MCF 10A (cell line): ENCODE data around the gene CENPX. TPM values are rescaled to one million over a fixed set of nuclear protein-coding genes. Genes with fewer than 3 reads are reported as not detected.

ENCODE experiments used
- BruUV-seq: library from RNA; stranded (reverse); fragments of 400-500 nt; replicated peaks from 2 replicates; lab custom pipeline; 2021; lab: Mats Ljungman, UMichigan
- CTCF ChIA-PET: fragments of 300-600 bp; sonication (Branson Sonifier 250); formaldehyde crosslinking; extraction: SDS; loops from one replicate; lab custom pipeline; 2021; ENCODE audit warnings: antibody characterized with exemption, inconsistent platforms; lab: Yijun Ruan, JAX
- POLR2A ChIA-PET: fragments of 300-600, 350-650 bp; sonication (Branson Sonifier 250); formaldehyde crosslinking; extraction: SDS; loops from one replicate; lab custom pipeline; 2020; ENCODE audit warnings: antibody characterized with exemption, inconsistent platforms; lab: Yijun Ruan, JAX
- DNase-seq: peaks from one replicate; pipeline ENCODE4 v3.0.0-alpha.2; 2018; ENCODE audit not compliant: unreplicated experiment
- H3K27ac Mint-ChIP-seq: one replicate; pipeline ENCODE4 v1.8.0; 2022; ENCODE audit warnings: mild to moderate bottlenecking, low read depth, mixed read lengths; ENCODE audit not compliant: unreplicated experiment
- H3K27me3 Mint-ChIP-seq: one replicate; pipeline ENCODE4 v1.8.0; 2022; ENCODE audit warnings: mixed read lengths; ENCODE audit not compliant: insufficient read depth, unreplicated experiment
- H3K36me3 Mint-ChIP-seq: one replicate; pipeline ENCODE4 v1.8.0; 2022; ENCODE audit warnings: mild to moderate bottlenecking, moderate library complexity, mixed read lengths; ENCODE audit not compliant: insufficient read depth, unreplicated experiment
- H3K4me1 Mint-ChIP-seq: one replicate; pipeline ENCODE4 v1.8.0; 2022; ENCODE audit warnings: mixed read lengths; ENCODE audit not compliant: insufficient read depth, unreplicated experiment
- H3K4me3 Mint-ChIP-seq: one replicate; pipeline ENCODE4 v1.8.0; 2022; ENCODE audit warnings: mild to moderate bottlenecking, moderate library complexity, mixed read lengths; ENCODE audit not compliant: unreplicated experiment
- H3K9me3 Mint-ChIP-seq: one replicate; pipeline ENCODE4 v1.8.0; 2022; ENCODE audit warnings: mixed read lengths; ENCODE audit not compliant: unreplicated experiment
- CTCF ChIP-seq: fragments of 200-600 bp; IDR thresholded peaks from one replicate; pipeline ENCODE4 v1.8.0; 2022; ENCODE audit warnings: antibody characterized with exemption, mild to moderate bottlenecking; ENCODE audit not compliant: unreplicated experiment
- intact Hi-C: fragments of 100-400 bp; cut with micrococcal nuclease; formaldehyde crosslinking; loops from 2 replicates; pipeline ENCODE4 v1.14.1; 2022
- total RNA-seq: library from RNA; stranded (reverse); gene quantifications from 2 replicates; pipeline ENCODE4 v1.2.3, GENCODE V29; 2022

Gene CENPX
- total RNA-seq, 1 experiment from 2014 or later, result 35.6 TPM

- Mint-ChIP-seq H3K36me3 (no peaks in the 10 kb centered on the region), H3K27ac (no peak overlapping the region), H3K4me3 (peak overlapping the region; percentile 56), H3K4me1 (no peaks in the 10 kb centered on the region), H3K9me3 (no peaks in the 10 kb centered on the region), H3K27me3 (no peaks in the 10 kb centered on the region)
- TF ChIP-seq CTCF, result no peak
- ChIA-PET CTCF (interaction anchor here (2.2 kb wide), 1 partner anchor 12 kb away, joined by 7 read pairs; no protein-coding TSS in a partner anchor), POLR2A (interaction anchor here (0.8 to 1.3 kb wide), 5 partner anchors 9 to 120 kb away, joined by 3 to 4 read pairs (median 3); partner anchors contain the start of genes CENPX and LRRC45)
- intact Hi-C loops, result loop anchor here (2.0 to 10.0 kb wide), 3 partner anchors 63 to 213 kb away; partner anchors contain the start of gene FASN
- BruUV-seq, result no TSS peak
- DNase-seq, result peak; percentile 51
Observed at GRCh38 chr17:82031885-82032627, 9.4 kb upstream of the CENPX start.

GRCh38 chr17:82031303-82031884 lies 8.7 kb upstream of the CENPX start, which contains the start of gene RAC3:
RAC3 (plus strand) TSS chr17:82031678; CDS start chr17:82031762, 84 bp downstream.
- H3K36me3 Mint-ChIP-seq, result peaks cover 5% of the 10 kb centered on the region
- H3K4me3 Mint-ChIP-seq, result peak within 1 kb of the TSS; percentile 78
- no TSS peak for BruUV-seq
- TF ChIP-seq CTCF, result no peak
- peak within 1 kb of the TSS; percentile 35 for H3K27ac Mint-ChIP-seq
- ChIA-PET POLR2A (interaction anchor here (0.8 to 1.3 kb wide), 5 partner anchors 9 to 121 kb away, joined by 3 to 4 read pairs (median 3); partner anchors contain the start of genes CENPX and LRRC45), CTCF (interaction anchor here (2.2 kb wide), 1 partner anchor 11 kb away, joined by 7 read pairs; no protein-coding TSS in a partner anchor)
- no peak for DNase-seq
- intact Hi-C loops, result loop anchor here (2.0 to 10.0 kb wide), 3 partner anchors 63 to 213 kb away; partner anchors contain the start of gene FASN
- H3K9me3 Mint-ChIP-seq, result no peaks in the 10 kb centered on the region
- H3K4me1 Mint-ChIP-seq, result no peaks in the 10 kb centered on the region
- no peaks in the 10 kb centered on the region for H3K27me3 Mint-ChIP-seq

GRCh38 chr17:82030470-82031302 lies 8.0 kb upstream of the CENPX start:
- Mint-ChIP-seq H3K27me3 (no peaks in the 10 kb centered on the region), H3K9me3 (no peaks in the 10 kb centered on the region), H3K27ac (peak overlapping the region; percentile 35), H3K36me3 (peaks cover 5% of the 10 kb centered on the region), H3K4me3 (peak overlapping the region; percentile 78), H3K4me1 (no peaks in the 10 kb centered on the region)
- DNase-seq, result peak; percentile 83
- CTCF ChIA-PET, result interaction anchor here (0.5 to 2.3 kb wide), 12 partner anchors 10 to 1575 kb away, joined by 3 to 13 read pairs (median 3); no protein-coding TSS in a partner anchor
- TF ChIP-seq CTCF, result peak; percentile 98
- intact Hi-C loops, result loop anchor here (2.0 to 10.0 kb wide), 3 partner anchors 64 to 214 kb away; partner anchors contain the start of gene FASN
- POLR2A ChIA-PET, result interaction anchor here (0.6 to 1.7 kb wide), 10 partner anchors 7 to 267 kb away, joined by 3 to 4 read pairs (median 3); partner anchors contain the start of genes CENPX, DCXR, FASN and LRRC45
- BruUV-seq, result no TSS peak
